ENCODE measurements around the gene FBXO7. TPM values are rescaled to one million over a fixed set of nuclear protein-coding genes. Genes with fewer than 3 reads are reported as not detected.
A peak's percentile ranks its signal among the peaks of the same experiment; 100 is the strongest.

Gene FBXO7
- total RNA-seq, 4 donors from 2014 or later, result 197 to 321 (median 253) TPM

DNA sequence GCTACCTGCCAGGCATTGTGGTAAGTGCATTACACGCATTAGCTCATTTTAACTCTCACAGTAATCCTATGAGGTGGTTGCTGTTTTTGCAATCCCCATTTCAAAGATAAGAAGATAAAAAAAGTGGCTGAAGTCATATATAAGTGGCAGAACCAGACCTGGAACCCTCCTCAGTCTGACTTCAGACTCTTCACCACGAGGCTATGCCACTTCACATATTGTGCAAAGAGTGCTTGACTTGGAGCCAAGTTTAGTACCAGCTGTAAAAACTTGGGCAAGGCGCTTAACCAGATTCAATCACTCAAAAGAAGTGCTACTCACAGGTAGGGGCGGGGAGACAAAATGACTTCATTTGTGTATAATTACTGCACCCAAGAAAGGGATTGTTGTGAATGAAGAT, 25.6 kb upstream of the FBXO7 start:
- no peak for TF ChIP-seq POLR2A (IDR thresholded peaks at IDR 0.05)
- TF ChIP-seq, protein P1, sequence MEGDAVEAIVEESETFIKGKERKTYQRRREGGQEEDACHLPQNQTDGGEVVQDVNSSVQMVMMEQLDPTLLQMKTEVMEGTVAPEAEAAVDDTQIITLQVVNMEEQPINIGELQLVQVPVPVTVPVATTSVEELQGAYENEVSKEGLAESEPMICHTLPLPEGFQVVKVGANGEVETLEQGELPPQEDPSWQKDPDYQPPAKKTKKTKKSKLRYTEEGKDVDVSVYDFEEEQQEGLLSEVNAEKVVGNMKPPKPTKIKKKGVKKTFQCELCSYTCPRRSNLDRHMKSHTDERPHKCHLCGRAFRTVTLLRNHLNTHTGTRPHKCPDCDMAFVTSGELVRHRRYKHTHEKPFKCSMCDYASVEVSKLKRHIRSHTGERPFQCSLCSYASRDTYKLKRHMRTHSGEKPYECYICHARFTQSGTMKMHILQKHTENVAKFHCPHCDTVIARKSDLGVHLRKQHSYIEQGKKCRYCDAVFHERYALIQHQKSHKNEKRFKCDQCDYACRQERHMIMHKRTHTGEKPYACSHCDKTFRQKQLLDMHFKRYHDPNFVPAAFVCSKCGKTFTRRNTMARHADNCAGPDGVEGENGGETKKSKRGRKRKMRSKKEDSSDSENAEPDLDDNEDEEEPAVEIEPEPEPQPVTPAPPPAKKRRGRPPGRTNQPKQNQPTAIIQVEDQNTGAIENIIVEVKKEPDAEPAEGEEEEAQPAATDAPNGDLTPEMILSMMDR (IDR thresholded peaks at IDR 0.05), result no peak
- WGBS, 2 donors, result 25 to 31% methylated on average over 4 of the region's 4 CpGs
- H3K27me3 ChIP-seq, result no peaks in the 10 kb centered on the region
- H3K4me3 ChIP-seq (replicated peaks in 1 of 3), result no peak overlapping the region
- peak; percentile 74 to 78 for DNase-seq
- H3K9me3 ChIP-seq, result no peaks in the 10 kb centered on the region
- peaks cover 0 to 6% of the 10 kb centered on the region in 2 donors for H3K4me1 ChIP-seq
- no peak overlapping the region for H3K27ac ChIP-seq
- H3K36me3 ChIP-seq, result no peaks in the 10 kb centered on the region
- intact Hi-C loops (cut with DNase I), result no loop called here

DNA sequence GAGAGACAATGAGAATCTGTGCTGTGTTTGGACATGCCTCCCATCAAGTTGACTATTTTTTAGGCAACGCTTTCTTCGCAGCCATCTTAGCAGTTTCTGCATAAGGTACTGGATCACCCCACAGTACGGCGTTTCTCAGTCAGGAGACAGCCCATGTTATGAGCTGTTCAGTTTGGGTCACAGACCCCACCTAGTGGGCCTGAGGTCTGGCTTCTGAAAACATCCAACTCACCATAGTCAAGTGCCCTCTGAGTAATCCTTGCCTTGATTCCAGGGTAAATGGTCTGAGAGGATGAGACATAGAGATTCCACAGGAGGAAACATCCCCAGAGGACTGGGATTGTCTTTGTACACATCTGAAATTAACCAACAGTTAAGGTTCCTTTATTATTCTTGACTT, 17.6 kb upstream of the FBXO7 start:
- Histone ChIP-seq H3K9me3 (no peaks in the 10 kb centered on the region), H3K36me3 (no peaks in the 10 kb centered on the region), H3K27ac (no peak overlapping the region), H3K4me3 (replicated peaks in 1 of 3) (no peak overlapping the region), H3K4me1 (no peaks in the 10 kb centered on the region), H3K27me3 (no peaks in the 10 kb centered on the region)
- 89 to 95% methylated on average over 4 of the region's 4 CpGs for WGBS, 2 donors
- intact Hi-C loops (cut with DNase I), result no loop called here
- DNase-seq, result no peak
- no peak for TF ChIP-seq POLR2A (IDR thresholded peaks at IDR 0.05)
- TF ChIP-seq, protein P1 (IDR thresholded peaks at IDR 0.05), result no peak

DNA sequence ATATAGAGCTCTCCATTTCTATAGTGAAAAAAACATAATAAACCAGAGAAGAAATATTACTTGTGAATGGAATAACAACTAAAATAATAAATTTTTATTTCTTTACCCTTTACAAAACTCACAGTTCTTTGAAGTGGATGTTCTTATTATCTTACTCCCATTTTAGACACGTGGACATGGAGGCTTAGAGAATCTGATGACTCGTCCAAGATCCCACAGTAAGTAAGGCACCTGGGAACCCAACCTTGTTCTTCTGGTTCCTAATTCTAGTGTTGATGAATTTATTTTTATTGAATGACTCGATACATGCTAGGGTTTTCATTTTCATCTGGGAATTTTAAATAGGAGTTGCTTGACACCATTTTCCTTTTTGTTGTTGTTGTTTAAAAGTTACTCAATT, 12.2 kb upstream of the FBXO7 start:
- H3K27ac ChIP-seq, result no peak overlapping the region
- 74 to 76% methylated on average over 3 of the region's 3 CpGs for WGBS, 2 donors
- H3K36me3 ChIP-seq, result no peaks in the 10 kb centered on the region
- intact Hi-C loops (cut with DNase I), result no loop called here
- H3K27me3 ChIP-seq, result no peaks in the 10 kb centered on the region
- no peaks in the 10 kb centered on the region for H3K9me3 ChIP-seq
- peaks cover 0 to 9% of the 10 kb centered on the region in 2 donors for H3K4me1 ChIP-seq
- DNase-seq, result no peak
- H3K4me3 ChIP-seq (replicated peaks in 1 of 3), result no peak overlapping the region
- no peak for TF ChIP-seq POLR2A (IDR thresholded peaks at IDR 0.05)
- TF ChIP-seq, protein P1 (IDR thresholded peaks at IDR 0.05), result no peak

DNA sequence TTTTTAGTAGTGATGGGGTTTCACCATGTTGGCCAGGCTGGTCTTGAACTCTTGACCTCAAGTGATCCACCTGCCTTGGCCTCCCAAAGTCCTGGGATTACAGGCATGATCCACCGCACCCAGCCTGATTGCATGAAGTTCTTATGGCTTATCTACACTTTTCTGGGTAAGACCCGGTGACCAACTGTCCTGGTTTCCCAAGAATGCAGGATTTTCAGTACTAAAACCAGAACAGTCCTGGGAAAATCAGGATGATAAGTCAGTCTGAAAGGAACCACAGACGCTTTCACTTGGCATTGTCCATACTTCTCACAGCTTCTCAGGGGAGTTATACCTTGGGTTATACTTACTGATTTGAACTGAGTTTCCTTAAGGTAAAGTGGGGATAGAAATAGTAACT, 8.9 kb upstream of the FBXO7 start:
- no peak for DNase-seq
- Histone ChIP-seq H3K4me3 (replicated peaks in 1 of 3) (no peak overlapping the region), H3K9me3 (no peaks in the 10 kb centered on the region), H3K4me1 (peaks cover 0 to 9% of the 10 kb centered on the region in 2 donors), H3K36me3 (no peaks in the 10 kb centered on the region), H3K27me3 (no peaks in the 10 kb centered on the region), H3K27ac (no peak overlapping the region)
- 88 to 92% methylated on average over 3 of the region's 3 CpGs for WGBS, 2 donors
- intact Hi-C loops (cut with DNase I), result no loop called here
- no peak for TF ChIP-seq POLR2A (IDR thresholded peaks at IDR 0.05)
- TF ChIP-seq, protein P1 (IDR thresholded peaks at IDR 0.05), result no peak

- 79 to 80% methylated on average over 8 of the region's 8 CpGs for WGBS, 2 donors
- Histone ChIP-seq H3K27me3 (no peaks in the 10 kb centered on the region), H3K27ac (no peak overlapping the region), H3K9me3 (no peaks in the 10 kb centered on the region), H3K36me3 (no peaks in the 10 kb centered on the region), H3K4me3 (replicated peaks in 1 of 3) (no peak overlapping the region), H3K4me1 (peaks cover 0 to 9% of the 10 kb centered on the region in 2 donors)
- TF ChIP-seq, protein P1 (IDR thresholded peaks at IDR 0.05), result no peak
- TF ChIP-seq POLR2A (IDR thresholded peaks at IDR 0.05), result no peak
- intact Hi-C loops (cut with DNase I), result no loop called here
- DNase-seq, result no peak
Observed at GRCh38 chr22:32466496-32466895, 8.1 kb upstream of the FBXO7 start.

Measured in thyroid gland (tissue), 4 donors.